A172 (cell line): ENCODE measurements around the gene TSPAN3. TPM values are rescaled to one million over a fixed set of nuclear protein-coding genes. Genes with fewer than 3 reads are reported as not detected.

ENCODE experiments used
- DNase-seq: peaks from one replicate; pipeline ENCODE4 v3.0.0-alpha.2; 2015; ENCODE audit warnings: low spot score
- total RNA-seq: library from RNA; depleted of rRNA; stranded (reverse); fragments of >200 nt; shearing (Covaris generic); gene quantifications from 2 replicates; pipeline ENCODE4 v1.2.3, GENCODE V29; 2014

The TSPAN3 gene
- total RNA-seq, 1 experiment from 2014 or later, result 439 TPM

GRCh38 chr15:77033729-77034671 is 36.9 kb downstream of the TSPAN3 start:
- no peak for DNase-seq

GRCh38 chr15:77033417-77033728 is 37.5 kb downstream of the TSPAN3 start:
- no peak for DNase-seq

GRCh38 chr15:77032647-77033416 is 38.1 kb downstream of the TSPAN3 start:
- no peak for DNase-seq

GRCh38 chr15:77032052-77032646 is 38.8 kb downstream of the TSPAN3 start:
- no peak for DNase-seq

DNA sequence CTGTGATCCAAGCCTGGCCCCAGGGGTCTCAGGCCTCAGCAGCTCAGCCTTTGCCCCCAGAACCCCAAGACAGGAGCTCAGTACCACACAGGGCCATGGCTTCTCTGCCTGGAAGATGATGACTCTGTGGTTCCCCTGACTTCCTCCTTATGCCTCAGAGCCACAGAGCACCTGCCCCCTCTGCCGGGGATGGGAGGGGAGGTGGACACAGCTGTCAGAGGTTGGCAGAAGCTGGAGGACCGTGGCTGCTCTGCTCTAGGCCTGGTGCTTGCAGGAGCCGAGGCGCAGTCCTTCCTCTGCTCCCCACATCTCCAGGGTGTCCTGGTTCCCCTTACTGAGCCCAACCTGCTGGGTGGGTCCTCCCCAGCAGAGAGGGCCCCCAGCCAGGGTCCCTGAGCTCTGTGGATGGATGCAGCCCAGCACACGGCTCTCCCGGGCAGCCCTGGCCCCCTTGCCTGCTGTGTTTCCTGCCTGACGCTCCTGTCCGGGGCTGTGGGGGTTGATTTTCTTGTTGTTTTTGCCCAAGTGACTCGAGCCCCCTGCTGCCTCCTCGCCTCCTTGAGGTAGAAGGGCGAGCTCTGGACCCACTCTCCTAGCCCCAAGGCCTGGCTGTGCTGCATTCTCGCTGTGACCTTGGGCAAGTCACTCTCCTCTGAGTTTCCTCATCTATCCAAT is 39.4 kb downstream of the TSPAN3 start:
- DNase-seq, result peak; percentile 23

GRCh38 chr15:77030928-77031375 is 40.0 kb downstream of the TSPAN3 start:
- no peak for DNase-seq

DNA sequence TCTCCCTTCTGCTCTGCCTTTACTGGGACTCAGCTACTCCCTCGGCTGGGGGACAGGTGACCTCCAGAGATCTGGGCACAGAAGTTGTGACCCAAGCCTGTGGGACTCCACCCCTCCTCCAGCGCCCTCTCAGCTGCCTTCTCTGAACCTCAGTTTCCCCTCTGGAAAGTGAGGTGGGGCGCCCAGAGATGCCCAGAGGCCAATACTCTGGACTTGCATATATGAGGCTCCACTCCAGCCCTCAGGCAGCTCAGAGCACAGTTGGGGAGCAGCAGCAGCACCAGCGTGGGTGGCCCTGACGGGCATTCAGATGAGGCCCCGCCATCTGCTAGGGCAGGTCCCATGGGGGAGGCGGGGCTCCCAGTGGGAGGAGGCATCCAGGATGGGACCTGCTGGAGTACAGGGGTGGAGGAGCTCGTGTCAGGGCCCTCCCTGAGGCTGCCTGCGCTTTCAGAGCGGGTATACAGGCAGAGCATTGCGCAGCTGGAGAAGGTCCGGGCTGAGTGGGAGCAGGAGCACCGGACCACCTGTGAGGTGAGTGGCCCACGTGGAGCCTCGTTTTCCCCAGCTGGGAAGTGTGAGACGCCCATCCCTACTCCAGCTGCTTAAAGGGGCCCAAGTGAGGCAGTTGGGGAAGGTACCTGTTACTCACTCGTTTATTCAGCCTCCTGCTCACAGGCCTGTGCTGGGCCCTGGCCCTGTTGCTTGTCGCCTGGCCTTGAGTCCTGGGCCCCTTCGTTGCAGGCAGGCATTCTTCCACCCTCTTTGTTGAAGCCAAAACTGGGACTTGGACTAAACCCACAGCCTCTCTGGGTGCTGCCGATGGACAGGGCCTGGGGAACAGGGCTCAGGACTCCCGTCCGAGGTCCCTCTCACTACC is 40.6 kb downstream of the TSPAN3 start:
- no peak for DNase-seq

- no peak for DNase-seq
These were observed 41.5 kb downstream of the TSPAN3 start for GRCh38 chr15:77029166-77030047.

DNA sequence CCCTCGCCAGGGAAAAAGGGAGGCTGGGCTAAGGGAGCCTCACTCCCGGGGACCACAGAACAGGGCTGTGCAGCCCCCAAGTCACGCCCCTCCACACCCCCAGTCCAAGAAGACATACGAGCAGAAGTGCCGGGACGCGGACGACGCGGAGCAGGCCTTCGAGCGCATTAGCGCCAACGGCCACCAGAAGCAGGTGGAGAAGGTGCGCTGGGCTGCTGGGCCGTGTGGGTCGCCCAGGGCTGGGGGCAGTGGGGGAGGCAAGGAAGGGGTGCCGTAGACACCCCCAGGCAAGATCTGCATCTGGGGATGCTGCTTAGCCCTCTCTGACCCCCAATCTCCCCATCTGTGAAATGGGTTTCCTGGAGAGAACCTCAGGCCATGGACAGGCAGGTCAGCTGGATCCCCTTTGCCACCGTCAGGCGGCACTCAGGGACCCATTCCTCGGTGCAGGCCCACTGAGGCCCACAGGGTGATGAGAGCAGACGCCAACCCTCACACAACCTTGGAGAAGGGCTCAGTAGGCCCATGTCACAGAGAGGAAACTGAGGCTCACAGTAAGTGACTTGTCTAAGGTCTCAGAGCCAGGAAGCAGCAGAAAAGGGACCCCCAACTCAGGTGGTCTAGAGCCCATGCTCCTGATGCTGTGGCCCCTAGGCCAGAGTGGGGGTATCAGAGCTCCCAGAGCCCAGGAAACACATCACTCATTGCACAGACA is 42.3 kb downstream of the TSPAN3 start:
- no peak for DNase-seq

DNA sequence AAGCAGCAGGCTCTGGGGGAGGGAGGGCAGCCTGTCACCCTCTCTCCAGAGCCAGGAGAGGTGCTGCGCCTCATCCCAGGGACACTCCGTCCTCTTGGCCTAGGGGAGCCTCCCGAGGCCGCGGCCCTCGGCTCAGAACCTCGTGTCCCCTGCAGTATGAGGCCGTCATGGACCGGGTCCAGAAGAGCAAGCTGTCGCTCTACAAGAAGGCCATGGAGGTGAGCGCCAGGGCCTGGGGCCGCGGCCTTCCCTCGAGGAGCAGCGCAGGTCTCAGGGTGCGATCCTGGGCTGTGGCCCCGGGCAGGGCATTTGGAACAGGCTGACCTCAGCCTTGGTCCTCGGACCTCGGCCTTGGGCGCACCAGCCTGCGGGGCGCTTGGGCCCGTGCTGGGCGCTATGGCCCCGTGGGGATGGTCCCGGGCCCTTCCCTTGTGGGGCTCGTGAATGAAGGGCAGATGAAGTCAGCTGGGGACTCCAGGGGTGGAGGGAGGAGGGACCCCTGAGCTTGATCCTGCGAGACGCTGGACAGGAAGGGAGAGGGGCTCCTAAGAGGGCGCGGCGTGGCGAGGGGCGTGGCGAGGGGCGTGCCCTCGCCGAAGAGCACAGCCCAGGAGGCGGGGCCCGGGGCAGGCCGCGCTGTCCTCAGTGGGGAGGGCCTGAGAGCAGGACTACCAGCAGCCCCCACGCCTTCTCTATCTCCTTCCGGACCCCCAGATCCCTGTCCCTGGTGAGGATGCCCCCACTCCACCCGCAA is 43.0 kb downstream of the TSPAN3 start:
- no peak for DNase-seq

DNA sequence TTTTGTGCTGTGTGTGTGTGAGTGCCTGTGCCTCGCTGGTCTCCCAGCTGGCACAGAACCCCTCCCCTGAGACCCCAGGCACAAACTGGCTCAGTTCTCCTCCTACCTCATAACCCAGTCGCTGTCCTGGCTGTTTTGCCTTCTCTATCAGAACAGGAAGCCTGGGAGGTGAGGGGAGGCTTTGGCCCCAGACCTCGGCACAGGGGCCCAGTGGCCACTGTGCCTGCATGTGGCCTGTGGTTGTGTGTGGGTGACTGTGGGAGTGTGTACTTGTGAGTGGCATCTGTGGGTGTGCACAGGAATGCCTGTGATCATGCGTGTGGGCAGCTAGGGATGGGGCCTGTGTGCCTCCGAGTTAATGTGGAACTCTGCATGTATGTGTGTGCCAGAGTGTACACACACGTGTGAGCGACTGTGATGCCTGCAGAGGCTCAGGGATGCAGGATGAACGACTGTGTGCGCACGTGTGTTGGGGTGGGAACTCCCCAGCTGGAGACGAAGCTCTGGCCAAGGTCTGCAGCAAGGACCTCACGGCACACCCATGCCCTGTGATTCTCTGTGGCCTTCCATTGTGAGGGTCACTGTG is 43.7 kb downstream of the TSPAN3 start:
- DNase-seq, result no peak

- DNase-seq, result no peak
These were observed 44.3 kb downstream of the TSPAN3 start for GRCh38 chr15:77026501-77027110.

DNA sequence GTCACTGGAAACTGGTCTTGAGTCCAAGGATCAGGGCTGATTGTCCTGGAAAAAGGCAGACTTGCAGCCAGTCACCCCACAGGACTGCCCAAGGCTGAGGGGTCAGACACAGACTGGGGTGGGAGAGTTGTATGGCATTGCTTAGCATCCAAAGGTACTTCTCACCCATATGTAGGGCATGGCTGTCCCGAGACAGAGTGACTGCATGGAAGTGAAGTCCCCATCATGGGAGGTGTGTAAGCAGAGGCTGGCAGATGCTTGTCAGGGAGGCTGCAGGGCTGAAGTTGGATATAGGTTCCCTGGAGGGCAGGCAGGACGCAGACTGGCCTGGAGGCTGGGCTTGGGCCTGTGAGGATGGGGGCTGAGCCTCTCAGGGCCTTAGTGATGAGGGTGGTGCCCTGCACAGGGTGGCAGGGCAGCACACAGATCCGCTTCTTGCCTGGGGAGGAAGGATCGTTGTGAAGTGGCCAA is 44.9 kb downstream of the TSPAN3 start:
- no peak for DNase-seq

GRCh38 chr15:77025083-77025901 is 45.6 kb downstream of the TSPAN3 start:
- no peak for DNase-seq

DNA sequence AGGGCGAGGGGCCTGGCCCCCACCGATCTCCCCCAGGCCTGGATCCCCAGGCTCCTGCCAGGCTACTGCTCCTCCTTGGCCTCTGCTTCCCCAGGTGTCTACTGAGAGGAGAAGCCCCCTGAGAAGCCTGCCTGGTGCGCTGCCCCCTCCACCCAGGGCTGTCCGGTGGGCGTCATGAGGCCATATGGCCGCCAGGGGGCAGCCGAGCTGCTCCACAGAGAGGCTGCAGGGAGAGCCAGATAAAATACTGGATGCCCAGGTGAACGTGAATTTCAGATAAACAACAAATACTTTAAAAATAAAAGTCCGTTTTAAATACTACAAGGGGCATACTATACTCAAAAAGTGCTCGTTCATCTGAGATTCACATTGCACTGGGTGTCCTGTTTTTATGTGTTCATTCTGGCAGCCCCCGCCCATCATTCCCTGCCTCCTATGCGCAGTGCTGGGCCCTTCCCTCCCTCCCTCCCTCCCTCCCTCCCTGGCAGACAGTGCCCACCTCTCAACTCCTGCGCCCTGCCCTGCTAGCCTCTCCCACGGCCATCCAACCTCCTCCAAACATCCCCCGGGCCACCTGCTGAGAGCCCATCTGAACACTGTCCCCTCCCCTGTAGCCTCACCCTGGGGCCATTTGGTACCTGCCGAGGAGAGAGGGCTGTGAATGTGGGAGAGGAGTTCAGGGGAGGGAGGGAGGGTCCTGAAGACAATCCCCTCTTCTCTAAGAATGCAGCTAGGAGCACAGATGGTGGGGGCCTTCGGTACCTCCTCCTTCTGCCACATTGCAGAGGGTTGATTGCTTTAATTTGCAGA is 46.4 kb downstream of the TSPAN3 start:
- peak; percentile 26 for DNase-seq
